HG02973 (cell line): Measurements from ENCODE around the gene ZNF470.

ENCODE experiments used
- ATAC-seq: cut with Tn5 transposase; IDR thresholded peaks from one replicate; pipeline ENCODE4 v1.9.1; 2021; ENCODE audit warnings: moderate library complexity; ENCODE audit not compliant: unreplicated experiment

Gene ZNF470

DNA sequence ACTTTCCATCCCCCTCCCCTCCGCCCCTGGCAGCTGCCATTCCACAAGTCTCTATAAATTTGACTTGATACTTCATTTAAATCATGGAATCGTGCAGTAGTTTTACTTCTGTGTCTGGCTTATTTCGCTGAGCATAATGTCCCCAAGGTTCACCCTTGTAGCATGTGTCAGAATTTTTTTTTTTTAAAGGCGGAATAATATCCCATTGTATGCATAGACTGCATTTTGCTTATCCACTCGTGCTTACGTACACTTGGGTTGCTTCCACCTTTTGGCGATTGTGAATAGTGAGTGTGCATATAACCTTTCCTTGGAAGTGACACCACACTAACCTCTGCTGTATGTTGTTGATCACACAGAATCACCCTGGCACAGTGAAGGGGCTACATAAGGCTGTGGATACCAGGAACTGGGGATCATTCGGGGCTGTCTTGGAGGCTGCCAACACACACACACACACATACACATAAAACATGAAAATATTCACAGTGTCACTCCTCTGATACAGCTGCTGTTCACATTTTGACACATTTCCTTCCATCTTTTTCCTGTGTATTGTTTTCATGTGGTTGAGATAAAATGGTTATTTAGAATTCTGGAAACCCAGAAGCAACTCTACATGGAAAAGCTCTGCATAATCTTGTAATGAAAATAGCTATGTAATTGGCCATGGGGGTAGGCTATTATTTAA lies 41.2 kb downstream of the ZNF470 start:
- ATAC-seq: no peak

DNA sequence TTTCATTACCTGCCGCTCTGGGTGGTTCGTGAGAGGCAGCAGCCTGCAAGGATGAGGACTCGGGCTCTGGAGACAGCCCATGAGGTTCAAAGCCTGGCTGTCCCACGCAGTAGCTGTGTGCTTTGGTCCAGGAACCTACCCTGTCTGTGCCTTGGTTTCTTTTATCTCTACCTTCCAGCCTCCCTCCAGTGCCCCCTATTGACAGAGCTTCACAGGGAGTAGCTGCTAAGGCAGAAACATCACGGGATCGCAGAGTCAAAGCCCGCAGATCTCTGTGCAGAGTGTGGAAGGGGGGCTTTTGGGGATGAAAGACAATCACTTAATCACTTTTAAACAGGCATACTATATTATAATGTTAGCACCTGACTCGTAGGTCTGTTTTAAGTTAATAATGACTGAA lies 44.0 kb downstream of the ZNF470 start:
- ATAC-seq: no peak

DNA sequence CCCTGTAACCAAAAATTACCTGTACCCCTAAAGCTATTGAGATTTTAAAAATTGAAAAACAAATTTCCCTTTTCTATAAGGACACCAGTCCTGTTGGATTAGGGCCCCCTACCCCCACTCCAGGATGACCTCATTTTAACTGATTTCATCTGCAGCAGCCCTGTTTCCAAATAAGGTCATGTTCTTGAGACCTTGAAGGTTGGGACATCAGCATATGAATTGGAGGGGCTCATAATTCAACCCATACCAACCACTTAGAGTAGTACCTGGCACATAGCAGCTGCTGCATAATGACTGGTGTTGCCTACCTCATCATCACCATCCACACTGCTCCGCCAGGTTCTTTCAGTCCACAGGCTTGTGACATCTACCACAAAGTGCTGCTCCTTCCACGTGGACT lies 45.5 kb downstream of the ZNF470 start:
- ATAC-seq: no peak

DNA sequence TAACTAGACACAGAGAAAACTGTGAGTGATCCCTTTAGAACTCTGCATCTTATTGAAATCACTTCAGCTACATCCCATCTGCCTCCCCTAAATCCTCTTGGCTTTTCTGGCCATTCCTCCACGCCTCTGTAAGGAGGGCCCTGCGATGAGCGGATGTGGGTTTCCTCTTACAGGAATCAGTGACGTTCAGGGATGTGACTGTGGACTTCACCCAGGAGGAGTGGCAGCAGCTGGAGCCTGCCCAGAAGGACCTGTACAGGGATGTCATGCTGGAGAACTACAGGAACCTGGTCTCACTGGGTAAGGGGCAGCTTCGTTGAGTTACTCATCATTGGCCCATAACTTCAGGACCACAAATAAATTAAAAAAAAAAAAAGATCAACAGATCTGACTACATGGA lies 46.4 kb downstream of the ZNF470 start:
- no peak for ATAC-seq

DNA sequence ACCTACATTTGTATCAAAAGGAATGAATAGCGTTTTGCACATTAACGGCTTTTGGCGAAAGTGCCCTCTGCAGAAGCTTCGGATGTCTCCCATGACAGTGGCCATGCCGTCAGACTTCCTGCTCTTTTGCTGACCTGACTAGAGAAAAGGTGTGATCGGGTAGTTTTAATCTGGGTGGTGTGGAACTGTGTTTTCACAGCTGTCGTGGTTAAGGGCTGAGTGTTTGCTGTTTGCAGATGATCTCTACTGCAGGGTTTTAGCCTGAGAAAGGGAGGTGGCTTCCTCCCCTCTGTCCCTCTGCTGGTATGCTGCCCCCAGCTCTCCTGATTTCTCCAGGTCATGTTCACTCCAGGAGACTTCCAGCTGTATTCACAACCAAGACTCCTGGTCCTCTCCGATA lies 50.3 kb downstream of the ZNF470 start:
- no peak for ATAC-seq

DNA sequence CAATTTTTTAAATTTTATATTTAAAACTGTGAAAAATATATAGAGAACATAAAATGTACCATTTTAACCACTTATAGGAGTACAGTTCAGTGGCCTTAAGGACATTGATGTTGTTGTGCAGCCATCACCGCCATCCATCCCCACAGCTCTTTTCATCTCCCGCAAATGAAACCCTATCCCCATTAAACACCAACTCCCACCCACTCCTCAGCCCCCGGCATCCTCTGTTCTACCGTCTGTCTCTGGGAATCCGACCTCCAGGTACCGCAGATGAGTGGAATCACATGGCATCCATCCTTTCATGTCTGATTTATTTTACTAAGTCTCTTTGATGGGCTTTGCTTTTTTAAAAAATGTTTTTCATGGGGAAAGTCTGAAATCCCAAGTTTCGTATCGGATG lies 51.9 kb downstream of the ZNF470 start:
- ATAC-seq: no peak

DNA sequence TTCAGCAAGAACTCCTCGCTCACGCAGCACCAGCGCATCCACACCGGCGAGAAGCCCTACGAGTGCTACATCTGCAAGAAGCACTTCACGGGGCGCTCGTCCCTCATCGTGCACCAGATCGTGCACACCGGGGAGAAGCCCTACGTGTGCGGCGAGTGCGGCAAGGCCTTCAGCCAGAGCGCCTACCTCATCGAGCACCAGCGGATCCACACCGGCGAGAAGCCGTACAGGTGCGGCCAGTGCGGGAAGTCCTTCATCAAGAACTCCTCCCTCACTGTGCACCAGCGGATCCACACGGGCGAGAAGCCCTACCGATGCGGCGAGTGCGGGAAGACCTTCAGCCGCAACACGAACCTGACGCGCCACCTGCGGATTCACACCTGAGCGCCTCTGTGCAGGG lies 55.1 kb downstream of the ZNF470 start:
- ATAC-seq: no peak

DNA sequence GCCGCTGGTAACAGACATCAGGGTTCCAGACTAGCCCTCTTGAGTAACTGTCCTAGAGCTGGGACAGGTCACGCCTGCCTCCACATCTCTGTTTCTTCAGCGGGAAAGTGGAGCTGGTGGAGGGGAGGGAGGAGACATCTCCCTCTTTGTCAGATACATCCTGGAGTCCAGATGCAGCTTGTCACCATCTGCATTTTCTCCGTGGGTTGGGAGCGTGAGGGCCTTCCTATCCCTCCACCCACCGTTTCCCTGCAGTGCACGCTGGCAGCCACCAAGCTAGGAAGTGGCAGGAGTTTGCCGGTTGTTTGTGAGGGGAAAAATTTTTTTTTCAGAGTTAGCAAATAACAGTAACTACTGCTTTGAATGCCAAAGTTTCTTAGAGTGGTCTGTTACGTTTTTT lies 55.7 kb downstream of the ZNF470 start:
- no peak for ATAC-seq

DNA sequence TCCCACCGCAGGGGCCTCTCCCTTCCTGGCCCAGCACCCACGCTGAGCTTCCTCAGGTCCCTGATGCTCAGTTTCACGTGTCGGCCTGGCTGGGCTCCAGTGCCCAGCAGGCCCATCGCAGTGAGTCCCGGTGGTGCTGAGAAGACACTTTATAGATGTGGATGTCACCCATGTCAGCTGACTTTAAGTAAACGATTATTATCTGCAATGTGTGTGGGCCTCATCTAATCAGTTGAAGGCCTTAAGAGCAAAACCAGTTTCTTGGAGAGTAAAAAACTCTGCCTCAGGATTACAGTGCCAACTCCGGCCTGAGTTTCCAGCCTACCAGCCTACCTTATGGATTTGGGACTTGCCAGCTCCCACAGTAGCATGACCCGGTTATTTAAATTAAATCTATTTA lies 58.4 kb downstream of the ZNF470 start:
- ATAC-seq: no peak

DNA sequence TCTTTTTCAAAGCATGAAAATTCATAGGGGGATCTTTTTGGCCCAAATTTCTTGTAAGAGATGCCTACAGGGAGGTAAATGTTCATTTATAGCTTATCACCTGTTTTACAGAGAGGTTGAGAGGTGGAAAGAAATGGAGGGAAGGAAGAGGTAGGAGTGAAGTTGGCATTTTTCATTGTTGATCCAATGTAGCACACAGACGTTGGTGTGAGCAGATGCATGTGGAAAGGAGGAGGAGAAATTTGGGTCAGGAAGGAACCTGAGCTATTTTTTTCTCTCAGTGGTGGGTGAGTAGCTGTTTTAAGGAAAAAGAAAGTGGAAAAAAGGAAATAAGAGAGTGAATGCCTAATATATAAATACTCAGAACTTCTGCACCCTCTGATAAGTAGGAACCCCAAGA lies 65.8 kb downstream of the ZNF470 start:
- no peak for ATAC-seq

DNA sequence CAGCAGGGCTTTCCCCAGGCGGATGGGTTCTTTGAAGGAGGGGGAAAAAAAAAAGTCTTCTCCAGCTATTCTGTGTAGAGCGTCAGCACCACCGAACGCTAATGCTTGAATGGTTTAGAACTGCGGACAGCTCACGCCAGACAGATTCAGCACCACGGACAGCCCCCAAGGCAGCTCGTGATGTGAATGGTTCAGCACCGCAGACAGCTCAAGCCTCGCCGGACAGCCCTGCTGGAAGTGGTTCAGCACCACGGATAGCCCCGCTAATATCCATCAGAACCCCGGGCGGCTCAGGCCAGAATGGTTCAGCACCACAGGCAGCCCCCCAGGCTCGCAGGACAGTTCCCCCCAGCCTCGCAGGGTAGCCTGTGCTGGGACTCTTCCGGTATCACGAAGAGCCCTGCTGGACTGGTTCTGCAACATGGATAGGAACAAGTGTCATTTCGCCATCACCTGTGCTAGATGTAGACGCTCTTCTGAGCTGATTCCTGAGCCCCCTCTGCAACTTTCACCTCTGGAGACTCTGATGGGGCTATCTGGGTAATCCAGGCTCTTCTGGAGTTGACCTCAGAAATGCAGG lies 70.8 kb downstream of the ZNF470 start:
- ATAC-seq: no peak
